ENCODE results near the gene TUBG2.

Gene TUBG2

GRCh38 chr17:42692489-42692888 lies 33.4 kb downstream of the TUBG2 start:
- H3K4me3 ChIP-seq (replicated peaks; ENCODE audit: low read depth, low read length), result no peak overlapping the region
- no peak for DNase-seq (ENCODE audit: extremely low read depth, insufficient read length)
- peaks cover 31% of the 10 kb centered on the region for H3K36me3 ChIP-seq (ENCODE audit: control insufficient read depth, insufficient read depth, low read length)
- no peak for TF ChIP-seq CTCF (IDR thresholded peaks at IDR 0.05; ENCODE audit: insufficient read depth, low read length, poor library complexity, severe bottlenecking)
- H3K27me3 ChIP-seq (replicated peaks; ENCODE audit: control insufficient read depth, insufficient read depth, low read length), result no peaks in the 10 kb centered on the region

GRCh38 chr17:42694524-42694923 lies 35.4 kb downstream of the TUBG2 start:
- DNase-seq (ENCODE audit: extremely low read depth, insufficient read length), result no peak
- H3K27me3 ChIP-seq (replicated peaks; ENCODE audit: control insufficient read depth, insufficient read depth, low read length), result no peaks in the 10 kb centered on the region
- H3K36me3 ChIP-seq (ENCODE audit: control insufficient read depth, insufficient read depth, low read length), result peaks cover 33% of the 10 kb centered on the region
- TF ChIP-seq CTCF (IDR thresholded peaks at IDR 0.05; ENCODE audit: insufficient read depth, low read length, poor library complexity, severe bottlenecking), result no peak
- H3K4me3 ChIP-seq (replicated peaks; ENCODE audit: low read depth, low read length), result no peak overlapping the region

- no peak for DNase-seq (ENCODE audit: extremely low read depth, insufficient read length)
- Histone ChIP-seq H3K36me3 (ENCODE audit: control insufficient read depth, insufficient read depth, low read length) (peaks cover 32% of the 10 kb centered on the region), H3K27me3 (replicated peaks; ENCODE audit: control insufficient read depth, insufficient read depth, low read length) (no peaks in the 10 kb centered on the region), H3K4me3 (replicated peaks; ENCODE audit: low read depth, low read length) (no peak overlapping the region)
- no peak for TF ChIP-seq CTCF (IDR thresholded peaks at IDR 0.05; ENCODE audit: insufficient read depth, low read length, poor library complexity, severe bottlenecking)
These were observed 36.4 kb downstream of the TUBG2 start for GRCh38 chr17:42695500-42695899.

GRCh38 chr17:42697108-42697811 lies 38.2 kb downstream of the TUBG2 start:
- peaks cover 35% of the 10 kb centered on the region for H3K36me3 ChIP-seq (ENCODE audit: control insufficient read depth, insufficient read depth, low read length)
- no peaks in the 10 kb centered on the region for H3K27me3 ChIP-seq (replicated peaks; ENCODE audit: control insufficient read depth, insufficient read depth, low read length)
- H3K4me3 ChIP-seq (replicated peaks; ENCODE audit: low read depth, low read length), result no peak overlapping the region
- TF ChIP-seq CTCF (IDR thresholded peaks at IDR 0.05; ENCODE audit: insufficient read depth, low read length, poor library complexity, severe bottlenecking), result no peak
- no peak for DNase-seq (ENCODE audit: extremely low read depth, insufficient read length)

- no peak for TF ChIP-seq CTCF (IDR thresholded peaks at IDR 0.05; ENCODE audit: insufficient read depth, low read length, poor library complexity, severe bottlenecking)
- no peak for DNase-seq (ENCODE audit: extremely low read depth, insufficient read length)
- Histone ChIP-seq H3K36me3 (ENCODE audit: control insufficient read depth, insufficient read depth, low read length) (peaks cover 31% of the 10 kb centered on the region), H3K4me3 (replicated peaks; ENCODE audit: low read depth, low read length) (no peak overlapping the region), H3K27me3 (replicated peaks; ENCODE audit: control insufficient read depth, insufficient read depth, low read length) (no peaks in the 10 kb centered on the region)
These were observed 39.8 kb downstream of the TUBG2 start for GRCh38 chr17:42698736-42699414.
